SK-N-SH treated with all-trans-retinoic acid at 6 μM for 48 hours (cell line): ENCODE measurements around the gene SAC3D1.
A peak's percentile ranks its signal among the peaks of the same experiment; 100 is the strongest.

Experiments used
- ATAC-seq: fragments of 200-7000 bp; cut with Tn5 transposase; 3 replicates; pipeline ENCODE4 v1.9.1; 2020; ENCODE audit warnings: mild to moderate bottlenecking, moderate library complexity
- ARNTL ChIP-seq: fragments of 450-650 bp; formaldehyde crosslinking; IDR thresholded peaks from 2 replicates; pipeline ENCODE4 v1.5.0; 2020; ENCODE audit warnings: low read depth, mild to moderate bottlenecking, moderate library complexity, borderline replicate concordance
- BACH2 ChIP-seq: fragments of 250-450 bp; sonication (Bioruptor Pico); IDR thresholded peaks from 2 replicates; pipeline ENCODE4 v1.9.0; 2021; ENCODE audit warnings: mild to moderate bottlenecking, borderline replicate concordance
- CSDC2 ChIP-seq: fragments of 250-450 bp; sonication (Bioruptor Pico); IDR thresholded peaks from 2 replicates; pipeline ENCODE4 v1.5.0; 2020; ENCODE audit warnings: mild to moderate bottlenecking, moderate library complexity
- CSRNP3 ChIP-seq: fragments of 250-450 bp; sonication (Bioruptor Pico); IDR thresholded peaks from 2 replicates; pipeline ENCODE4 v1.5.1; 2021; ENCODE audit warnings: mild to moderate bottlenecking, moderate library complexity
- ESRRG ChIP-seq: fragments of 250-450 bp; sonication (Bioruptor Pico); IDR thresholded peaks from 2 replicates; pipeline ENCODE4 v1.6.1; 2021; ENCODE audit warnings: mild to moderate bottlenecking
- GLIS3 ChIP-seq: fragments of 250-450 bp; sonication (Bioruptor Pico); IDR thresholded peaks from 2 replicates; pipeline ENCODE4 v1.5.0; 2020; ENCODE audit warnings: mild to moderate bottlenecking, moderate library complexity
- ISL1 ChIP-seq: fragments of 250-450 bp; sonication (Bioruptor Pico); IDR thresholded peaks from 2 replicates; pipeline ENCODE4 v2.1.2; 2022; ENCODE audit warnings: mild to moderate bottlenecking, moderate library complexity
- OSR1 ChIP-seq: fragments of 250-450 bp; sonication (Bioruptor Pico); IDR thresholded peaks from 2 replicates; pipeline ENCODE4 v1.8.0; 2022; ENCODE audit warnings: moderate library complexity, mild to moderate bottlenecking, inconsistent platforms
- PATZ1 ChIP-seq: fragments of 250-450 bp; sonication (Bioruptor Pico); IDR thresholded peaks from 2 replicates; pipeline ENCODE4 v1.8.0; 2020; ENCODE audit warnings: mild to moderate bottlenecking, moderate library complexity, borderline replicate concordance
- RARB ChIP-seq: fragments of 250-450 bp; sonication (Bioruptor Pico); IDR thresholded peaks from 2 replicates; pipeline ENCODE4 v1.8.0; 2021; ENCODE audit warnings: mild to moderate bottlenecking, moderate library complexity
- SNAI2 ChIP-seq: fragments of 250-450 bp; sonication (Bioruptor Pico); IDR thresholded peaks from 2 replicates; pipeline ENCODE4 v1.5.0; 2020; ENCODE audit warnings: mild to moderate bottlenecking, moderate library complexity
- TCF4 ChIP-seq: fragments of 250-450 bp; sonication (Bioruptor Pico); IDR thresholded peaks from 2 replicates; pipeline ENCODE4 v1.8.0; 2021; ENCODE audit warnings: mild to moderate bottlenecking, moderate library complexity, borderline replicate concordance
- TOX ChIP-seq: fragments of 250-450 bp; sonication (Bioruptor Pico); IDR thresholded peaks from 2 replicates; pipeline ENCODE4 v1.8.0; 2021; ENCODE audit warnings: mild to moderate bottlenecking, moderate library complexity, borderline replicate concordance
- TSHZ2 ChIP-seq: fragments of 250-450 bp; sonication (Bioruptor Pico); IDR thresholded peaks from 2 replicates; pipeline ENCODE4 v1.5.0; 2020; ENCODE audit warnings: mild to moderate bottlenecking, moderate library complexity
- ZC3H10 ChIP-seq: fragments of 250-450 bp; sonication (Bioruptor Pico); IDR thresholded peaks from 2 replicates; pipeline ENCODE4 v1.5.1; 2021; ENCODE audit warnings: mild to moderate bottlenecking, moderate library complexity
- ZFP3 ChIP-seq: fragments of 250-450 bp; sonication (Bioruptor Pico); IDR thresholded peaks from 2 replicates; pipeline ENCODE4 v1.5.0; 2020; ENCODE audit warnings: mild to moderate bottlenecking, moderate library complexity
- ZFP30 ChIP-seq: fragments of 450-650 bp; formaldehyde crosslinking; IDR thresholded peaks from 2 replicates; pipeline ENCODE4 v1.5.0; 2022; ENCODE audit warnings: mild to moderate bottlenecking, moderate library complexity
- ZNF565 ChIP-seq: fragments of 450-650 bp; formaldehyde crosslinking; conservative IDR thresholded peaks from 2 replicates; pipeline ENCODE4 v1.5.0; 2020; ENCODE audit warnings: low read depth, mild to moderate bottlenecking, moderate library complexity
- ZNF70 ChIP-seq: fragments of 450-650 bp; formaldehyde crosslinking; IDR thresholded peaks from 2 replicates; pipeline ENCODE4 v1.5.0; 2020; ENCODE audit warnings: mild to moderate bottlenecking, moderate library complexity
- ZNF8 ChIP-seq: fragments of 450-650 bp; formaldehyde crosslinking; IDR thresholded peaks from 2 replicates; pipeline ENCODE4 v1.5.0; 2020; ENCODE audit warnings: mild to moderate bottlenecking, moderate library complexity
- TF ChIP-seq, protein P1 (sequence below): fragments of 250-450 bp; sonication (Bioruptor Pico); IDR thresholded peaks from 2 replicates; pipeline ENCODE4 v1.8.0; 2021; ENCODE audit warnings: low read depth, mild to moderate bottlenecking, moderate library complexity, borderline replicate concordance
- TF ChIP-seq, protein P2 (sequence below): fragments of 250-450 bp; sonication (Bioruptor Pico); IDR thresholded peaks from 2 replicates; pipeline ENCODE4 v1.5.1; 2020; ENCODE audit warnings: low read depth, mild to moderate bottlenecking, moderate library complexity

Gene SAC3D1

DNA sequence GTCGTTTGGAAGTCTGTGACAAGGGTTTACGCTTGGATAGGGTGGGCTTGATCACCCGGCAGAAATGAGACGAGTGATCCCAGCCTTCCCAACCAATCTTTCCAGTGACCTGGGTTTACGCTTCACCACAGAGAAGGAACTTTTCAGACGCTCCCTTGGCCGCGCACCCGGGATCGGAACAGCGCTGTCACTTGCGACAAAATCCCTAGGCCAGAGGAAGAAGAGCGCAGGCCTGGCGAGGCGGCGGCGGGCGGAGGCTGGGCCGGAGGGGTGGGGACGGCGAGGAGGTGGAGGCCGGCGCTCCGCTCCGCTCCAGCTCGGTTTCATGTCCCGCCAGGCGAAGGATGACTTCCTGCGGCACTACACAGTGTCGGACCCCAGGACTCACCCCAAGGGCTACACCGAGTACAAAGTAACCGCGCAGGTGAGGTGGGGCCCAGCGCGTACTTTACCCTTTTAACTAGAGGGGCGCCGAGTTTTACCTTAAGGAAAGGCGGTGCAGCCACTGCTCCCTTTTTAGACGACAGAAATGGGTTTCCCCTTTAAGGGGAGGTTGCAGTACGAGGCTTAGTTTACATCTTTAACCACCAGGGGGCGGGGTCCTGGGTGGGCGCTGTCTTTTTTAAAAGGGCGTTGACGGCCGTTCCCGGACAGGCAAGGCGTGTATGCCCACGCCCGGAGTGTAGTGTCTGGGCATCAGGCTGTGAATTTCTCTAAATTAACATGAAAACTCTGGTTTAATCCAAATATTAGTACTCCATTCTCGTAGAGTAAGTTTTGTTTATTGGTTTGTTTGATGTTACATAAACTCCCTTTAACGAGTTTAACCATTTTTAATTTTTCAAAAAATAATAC lies 13.6 kb upstream of the SAC3D1 start, which contains the start of gene SNX15:
TSS of gene SNX15 (plus strand) at position 227 of the 855 bp plus-strand sequence. CDS start at position 326, 99 bp downstream.
- TF ChIP-seq OSR1 (CRISPR knock-in tag) (no peak), ZNF565 (no peak), GLIS3 (CRISPR knock-in tag) (no peak), ESRRG (no peak)
- ATAC-seq = peak; percentile 97

DNA sequence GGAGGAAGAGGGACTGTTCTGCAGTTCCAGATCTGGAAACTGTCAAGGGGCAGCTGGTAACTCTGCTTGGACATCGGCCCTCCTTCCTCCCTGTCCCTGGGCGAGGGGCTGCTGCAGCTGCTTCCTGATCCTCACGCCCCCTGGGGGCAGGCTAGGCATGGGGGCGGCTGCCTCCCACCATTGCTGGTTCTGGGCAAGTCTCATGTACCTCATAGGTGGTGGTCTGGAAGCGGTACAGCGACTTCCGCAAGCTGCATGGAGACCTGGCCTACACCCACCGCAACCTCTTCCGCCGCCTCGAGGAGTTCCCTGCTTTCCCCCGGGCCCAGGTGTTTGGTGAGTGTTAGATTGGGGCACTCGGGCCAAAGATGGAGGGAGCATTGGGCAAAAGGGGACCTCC lies 8.8 kb upstream of the SAC3D1 start:
- no peak for ATAC-seq
- TF ChIP-seq TCF4 (CRISPR knock-in tag) (no peak), ZFP30 (no peak), CSDC2 (no peak), SNAI2 (no peak), ARNTL (CRISPR knock-in tag) (no peak), ZNF70 (no peak), ZNF8 (CRISPR knock-in tag) (no peak), BACH2 (CRISPR knock-in tag) (no peak), ZFP3 (CRISPR knock-in tag) (no peak), GLIS3 (CRISPR knock-in tag) (no peak), TOX (CRISPR knock-in tag) (no peak), ZNF565 (no peak), CSRNP3 (no peak)
- TF ChIP-seq, protein P1, sequence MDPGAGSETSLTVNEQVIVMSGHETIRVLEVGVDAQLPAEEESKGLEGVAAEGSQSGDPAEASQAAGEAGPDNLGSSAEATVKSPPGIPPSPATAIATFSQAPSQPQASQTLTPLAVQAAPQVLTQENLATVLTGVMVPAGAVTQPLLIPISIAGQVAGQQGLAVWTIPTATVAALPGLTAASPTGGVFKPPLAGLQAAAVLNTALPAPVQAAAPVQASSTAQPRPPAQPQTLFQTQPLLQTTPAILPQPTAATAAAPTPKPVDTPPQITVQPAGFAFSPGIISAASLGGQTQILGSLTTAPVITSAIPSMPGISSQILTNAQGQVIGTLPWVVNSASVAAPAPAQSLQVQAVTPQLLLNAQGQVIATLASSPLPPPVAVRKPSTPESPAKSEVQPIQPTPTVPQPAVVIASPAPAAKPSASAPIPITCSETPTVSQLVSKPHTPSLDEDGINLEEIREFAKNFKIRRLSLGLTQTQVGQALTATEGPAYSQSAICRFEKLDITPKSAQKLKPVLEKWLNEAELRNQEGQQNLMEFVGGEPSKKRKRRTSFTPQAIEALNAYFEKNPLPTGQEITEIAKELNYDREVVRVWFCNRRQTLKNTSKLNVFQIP = no peak

DNA sequence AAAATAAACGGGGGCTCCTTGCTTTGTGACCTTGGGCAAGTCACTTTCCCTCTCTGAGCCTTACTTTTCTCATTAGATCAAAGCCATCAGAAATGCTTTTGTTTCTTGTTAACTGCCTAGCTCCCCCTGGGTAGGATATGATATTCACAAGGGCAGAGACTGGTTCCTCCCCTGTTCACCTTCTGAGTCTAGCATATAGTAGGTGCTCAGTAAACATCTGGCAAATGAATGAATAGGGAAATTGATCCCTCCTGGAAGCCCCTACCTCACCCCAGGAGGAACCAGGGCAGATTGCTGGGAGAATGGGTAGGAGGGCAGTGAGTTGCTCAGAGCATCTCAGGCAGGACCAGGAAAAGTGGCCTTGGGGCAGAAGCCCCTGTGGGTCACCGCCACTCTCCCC lies 6.6 kb upstream of the SAC3D1 start:
- TF ChIP-seq TCF4 (CRISPR knock-in tag) (no peak), ZFP30 (no peak), TOX (CRISPR knock-in tag) (no peak), ZC3H10 (CRISPR knock-in tag) (no peak), ZNF70 (no peak), ARNTL (CRISPR knock-in tag) (no peak), CSDC2 (no peak), BACH2 (CRISPR knock-in tag) (no peak), ESRRG (no peak), PATZ1 (CRISPR knock-in tag) (no peak), RARB (no peak), ZFP3 (CRISPR knock-in tag) (no peak), SNAI2 (no peak), CSRNP3 (no peak), ZNF8 (CRISPR knock-in tag) (no peak), TSHZ2 (no peak), ISL1 (CRISPR knock-in tag) (no peak), ZNF565 (no peak)
- TF ChIP-seq, protein P2, sequence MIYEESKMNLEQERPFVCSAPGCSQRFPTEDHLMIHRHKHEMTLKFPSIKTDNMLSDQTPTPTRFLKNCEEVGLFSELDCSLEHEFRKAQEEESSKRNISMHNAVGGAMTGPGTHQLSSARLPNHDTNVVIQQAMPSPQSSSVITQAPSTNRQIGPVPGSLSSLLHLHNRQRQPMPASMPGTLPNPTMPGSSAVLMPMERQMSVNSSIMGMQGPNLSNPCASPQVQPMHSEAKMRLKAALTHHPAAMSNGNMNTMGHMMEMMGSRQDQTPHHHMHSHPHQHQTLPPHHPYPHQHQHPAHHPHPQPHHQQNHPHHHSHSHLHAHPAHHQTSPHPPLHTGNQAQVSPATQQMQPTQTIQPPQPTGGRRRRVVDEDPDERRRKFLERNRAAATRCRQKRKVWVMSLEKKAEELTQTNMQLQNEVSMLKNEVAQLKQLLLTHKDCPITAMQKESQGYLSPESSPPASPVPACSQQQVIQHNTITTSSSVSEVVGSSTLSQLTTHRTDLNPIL (CRISPR knock-in tag) = no peak
- no peak for ATAC-seq
